LHCN-M2 (cell line): ENCODE results near the gene DSPP. TPM values are rescaled to one million over a fixed set of nuclear protein-coding genes. Genes with fewer than 3 reads are reported as not detected.
"Not testable (repeated sequence)": the region's sequence is repeated elsewhere in the genome, so short reads cannot be mapped to it uniquely, and the experiment has no call there.

ENCODE experiments used
- DNase-seq: peaks from one replicate; pipeline ENCODE4 v3.0.0-alpha.2; 2012; ENCODE audit warnings: low read depth
- polyA plus RNA-seq: library from polyadenylated mRNA; unstranded; fragments of >200 nt; gene quantifications from one replicate; pipeline ENCODE4 v1.2.1, GENCODE V29; 2012; ENCODE audit warnings: missing spikeins
- total RNA-seq: library from RNA; depleted of rRNA; stranded (reverse); fragments of >200 nt; gene quantifications from 2 replicates; pipeline ENCODE4 v1.2.3, GENCODE V29; 2014; rRNA removed

Gene DSPP
- total RNA-seq = not detected in 2 replicates
- not detected for polyA plus RNA-seq

DNA sequence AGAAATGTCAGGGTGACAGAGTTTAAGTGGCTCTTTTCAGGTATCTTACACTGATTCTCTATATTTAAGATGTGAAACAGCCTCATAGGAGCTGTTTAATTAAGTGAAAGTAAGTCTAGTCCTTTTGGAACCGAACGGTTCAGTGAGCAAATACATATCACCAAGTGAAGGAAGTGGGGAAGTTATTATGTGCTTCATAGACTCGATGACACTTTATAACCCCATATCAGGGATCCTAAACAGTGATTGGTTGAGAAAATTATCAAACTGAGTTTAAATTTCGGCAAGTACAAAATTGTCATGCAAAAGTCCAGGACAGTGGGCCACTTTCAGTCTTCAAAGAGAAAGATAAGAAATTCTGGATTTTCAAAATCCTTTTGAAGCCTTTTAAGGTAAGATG lies at the start of gene DSPP:
Gene DSPP (plus strand): TSS at position 301 of the 400 bp plus-strand sequence. CDS start 2,380 bp downstream, outside the sequence.
- DNase-seq = no peak

DNA sequence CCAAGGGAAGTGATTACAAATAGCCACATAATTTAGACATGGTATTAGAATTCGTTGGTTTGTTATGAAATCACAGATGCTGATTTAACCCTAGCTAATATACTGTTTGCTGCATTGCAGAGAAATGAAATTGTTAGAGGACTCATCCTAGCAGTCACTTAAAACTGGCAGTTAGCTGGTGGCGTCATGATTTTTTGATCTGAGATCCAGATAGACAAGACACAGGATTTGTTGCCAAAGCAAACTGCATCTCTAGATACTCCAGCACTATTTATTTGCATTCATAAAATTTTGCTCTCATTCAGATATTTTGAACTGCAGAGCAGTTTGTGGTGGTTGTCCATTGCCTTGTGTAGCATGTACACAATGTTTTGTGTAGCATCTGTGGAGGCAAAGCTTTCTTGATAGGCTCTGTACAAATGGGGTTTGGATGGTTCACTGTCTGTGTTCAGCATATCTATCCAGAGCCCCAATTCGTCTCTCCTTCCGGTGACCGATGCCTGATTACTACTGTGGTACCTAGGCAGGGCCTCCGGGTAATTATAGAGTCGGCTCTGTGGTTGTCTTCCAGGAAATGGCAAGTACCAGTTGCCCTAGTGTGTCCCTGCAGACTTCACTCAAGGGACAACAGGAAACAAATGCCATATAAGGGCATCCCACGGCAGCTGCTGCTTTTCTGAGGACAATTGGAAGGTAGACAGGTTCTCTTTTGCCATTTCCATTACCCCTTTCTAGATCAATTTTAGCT lies 49.1 kb upstream of the DSPP start:
- peak; percentile 48 for DNase-seq

DNA sequence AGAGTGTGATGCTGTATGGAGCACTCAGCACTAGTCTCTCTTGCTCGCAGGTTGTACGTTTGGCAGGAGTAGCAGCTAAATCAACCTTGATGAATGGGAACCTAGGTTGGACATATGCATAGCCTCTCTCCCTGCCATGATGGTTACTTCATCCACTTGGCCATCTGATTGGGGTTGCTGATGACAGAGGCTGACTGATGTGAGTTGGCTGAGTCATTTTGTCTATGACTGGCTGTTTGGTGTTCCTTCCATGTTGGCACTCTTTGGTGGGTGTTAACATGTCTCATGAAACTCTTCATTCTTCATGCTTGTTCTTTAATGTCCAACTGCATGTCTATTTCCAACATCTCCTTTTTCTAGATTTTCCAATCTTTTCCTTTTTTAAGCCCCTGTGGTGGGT lies 47.5 kb upstream of the DSPP start:
- no peak for DNase-seq

DNA sequence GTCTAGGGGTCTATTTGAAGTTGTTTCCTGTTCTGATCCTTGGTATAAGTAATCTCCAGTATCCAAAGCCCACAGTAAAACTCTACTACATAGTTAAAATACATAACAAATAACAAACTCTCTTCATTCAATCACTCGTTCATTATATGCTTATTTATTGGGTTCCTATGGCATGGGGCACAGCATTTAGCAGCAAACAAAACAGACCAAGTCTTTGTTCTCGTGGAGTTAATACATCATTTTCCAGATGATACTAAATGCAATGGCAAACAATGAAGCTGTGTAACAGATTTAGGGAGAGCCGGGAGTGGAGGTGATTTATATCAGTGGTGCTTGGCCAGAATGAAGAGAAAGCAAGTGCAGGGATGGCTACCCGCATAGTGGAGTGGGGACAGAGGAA lies 42.6 kb upstream of the DSPP start:
- no peak for DNase-seq

DNA sequence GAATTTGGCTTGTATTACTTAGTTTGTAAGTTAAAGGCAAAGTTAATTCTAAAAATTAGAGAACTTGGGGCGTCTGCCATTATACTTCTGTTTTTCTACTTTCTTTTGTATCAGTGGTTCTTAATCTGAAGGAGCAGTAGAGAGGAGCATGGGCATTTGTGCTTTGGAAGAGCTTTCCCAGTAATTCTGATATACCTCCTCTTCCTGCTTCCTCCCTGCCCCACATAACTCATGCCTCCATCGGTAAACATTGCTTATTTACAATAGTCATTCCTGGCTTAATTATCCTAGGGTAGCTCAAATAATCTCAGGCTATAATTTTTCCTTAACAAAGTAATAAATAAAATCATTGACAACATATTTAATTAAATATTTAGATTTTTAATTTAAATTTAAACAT lies 42.1 kb upstream of the DSPP start:
- no peak for DNase-seq

GRCh38 chr4:87567191-87567590 lies 41.1 kb upstream of the DSPP start:
- DNase-seq = no peak

DNA sequence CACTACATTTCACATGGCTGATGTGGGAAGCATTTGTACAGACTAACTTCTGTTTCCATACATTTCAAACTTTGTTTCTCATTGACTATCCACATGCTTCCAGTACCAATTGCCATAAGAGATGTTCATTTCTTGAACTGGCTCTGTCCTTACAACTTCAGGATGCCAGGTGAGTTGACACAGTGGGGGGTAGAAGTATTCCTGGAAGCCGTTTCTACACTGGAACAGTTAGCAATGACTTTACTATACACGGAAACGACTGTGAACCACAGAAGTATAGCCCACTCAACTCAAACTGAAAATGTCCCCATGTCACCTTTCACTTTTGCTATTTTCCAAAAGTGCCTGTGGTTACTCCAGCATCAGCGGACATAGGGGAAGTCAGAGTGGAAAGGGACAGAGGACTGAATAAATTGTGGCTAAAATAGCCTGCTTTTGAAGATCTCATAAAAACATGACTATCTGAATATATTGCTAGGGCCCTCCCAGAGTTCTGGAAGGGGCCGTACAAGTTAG lies 38.0 kb upstream of the DSPP start:
- DNase-seq = no peak

DNA sequence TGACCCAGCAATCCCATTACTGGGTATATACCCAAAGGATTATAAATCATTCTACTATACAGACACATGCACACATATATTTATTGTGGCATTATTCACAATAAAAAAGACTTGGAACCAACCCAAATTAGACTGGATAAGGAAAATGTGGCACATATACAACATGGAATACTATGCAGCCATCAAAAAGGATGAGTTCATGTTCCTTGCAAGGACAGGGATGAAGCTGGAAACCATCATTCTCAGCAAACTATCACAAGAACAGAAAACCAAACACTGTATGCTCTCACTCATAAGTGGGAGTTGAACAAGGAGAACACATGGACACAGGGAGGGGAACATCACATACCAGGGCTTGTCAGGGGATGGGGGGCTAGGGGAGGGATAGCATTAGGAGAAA lies 34.0 kb upstream of the DSPP start:
- DNase-seq = not testable (repeated sequence)

GRCh38 chr4:87574996-87575395 lies 33.3 kb upstream of the DSPP start:
- no peak for DNase-seq

DNA sequence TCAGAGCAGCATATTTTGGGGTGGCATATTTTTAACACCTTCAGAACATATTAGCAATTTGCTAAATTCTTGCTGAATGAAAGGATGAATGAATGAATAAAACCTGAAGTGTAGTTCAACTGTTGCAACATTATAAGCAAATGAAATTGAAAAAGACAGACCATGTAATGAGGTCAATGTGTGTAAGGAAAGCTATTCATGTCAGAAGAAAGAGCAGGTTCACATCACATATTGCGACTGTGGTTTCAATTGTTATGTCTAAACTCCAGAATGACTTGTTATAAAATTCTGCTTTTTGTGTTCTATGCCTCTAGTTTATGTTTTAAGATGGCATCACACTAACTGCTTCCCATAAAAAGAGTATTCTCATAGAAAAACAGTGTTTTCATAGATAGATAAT lies 32.9 kb upstream of the DSPP start:
- DNase-seq = no peak

DNA sequence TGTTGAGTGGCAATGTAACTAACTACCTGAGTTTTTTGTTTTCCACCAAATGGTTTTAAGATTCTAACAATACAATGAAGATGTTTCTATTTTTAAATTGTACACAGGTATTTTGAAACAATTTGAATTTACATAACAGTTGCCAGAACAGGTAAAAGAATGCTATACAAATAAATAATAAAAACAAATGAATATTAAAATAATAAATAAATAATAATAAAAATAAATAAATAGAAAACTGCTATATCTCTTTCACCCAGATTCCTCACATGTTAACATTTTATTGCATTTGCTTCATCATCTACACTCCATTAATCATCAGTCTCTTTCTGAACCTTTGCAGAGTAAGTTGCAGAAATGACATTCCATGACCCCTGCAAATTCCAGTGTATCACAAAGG lies 32.3 kb upstream of the DSPP start:
- DNase-seq = no peak

GRCh38 chr4:87579478-87579877 lies 28.9 kb upstream of the DSPP start:
- DNase-seq = no peak

DNA sequence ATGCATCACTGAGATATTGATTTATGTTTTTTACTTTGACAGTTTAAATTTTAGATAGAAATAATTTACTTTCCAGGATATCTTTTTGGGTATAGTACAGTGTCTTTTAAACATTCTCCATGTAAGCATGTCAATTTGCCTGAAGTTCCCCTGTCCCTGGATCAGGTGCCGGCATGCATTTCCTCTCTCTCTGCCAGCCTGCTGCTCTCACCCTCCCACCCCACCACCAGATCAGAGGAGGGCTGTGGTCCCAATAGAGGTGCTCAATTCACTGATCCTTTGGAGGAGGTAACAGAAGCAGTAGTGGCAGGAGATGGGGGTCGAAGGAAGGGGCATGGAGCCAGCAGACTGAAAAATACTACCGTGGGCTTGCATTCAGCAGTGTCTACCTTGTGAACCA lies 28.3 kb upstream of the DSPP start:
- no peak for DNase-seq

DNA sequence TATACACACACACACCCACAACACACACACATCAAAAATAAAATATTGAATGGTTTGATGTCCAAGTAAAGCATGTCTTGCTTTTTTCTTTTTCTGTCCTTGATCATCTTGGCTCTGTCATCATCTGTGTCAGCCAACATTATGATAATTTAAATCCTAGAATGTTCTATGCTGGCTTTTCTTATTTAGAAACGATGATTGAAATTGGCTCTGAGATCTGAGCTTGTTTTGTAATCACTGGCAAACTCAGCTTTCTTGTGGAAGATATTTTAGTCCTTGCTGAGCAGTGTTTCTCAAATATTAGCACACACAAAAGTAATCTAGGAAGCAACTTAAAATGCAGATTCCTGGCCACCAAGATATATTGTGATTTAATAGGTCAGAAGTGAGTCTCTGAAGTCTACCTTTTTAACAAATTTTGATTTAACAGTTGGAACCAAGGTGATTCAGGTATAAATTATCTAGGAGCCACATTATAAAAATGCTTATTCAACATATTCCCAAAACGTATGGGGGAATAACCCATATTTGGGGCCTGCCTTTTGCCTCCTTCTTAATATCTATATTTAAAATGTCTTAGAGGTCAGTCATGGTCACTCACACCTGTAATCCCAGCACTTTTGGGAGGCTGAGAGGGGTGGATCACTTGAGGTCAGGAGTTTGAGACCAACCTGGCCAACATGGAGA lies 24.0 kb upstream of the DSPP start:
- DNase-seq = no peak

DNA sequence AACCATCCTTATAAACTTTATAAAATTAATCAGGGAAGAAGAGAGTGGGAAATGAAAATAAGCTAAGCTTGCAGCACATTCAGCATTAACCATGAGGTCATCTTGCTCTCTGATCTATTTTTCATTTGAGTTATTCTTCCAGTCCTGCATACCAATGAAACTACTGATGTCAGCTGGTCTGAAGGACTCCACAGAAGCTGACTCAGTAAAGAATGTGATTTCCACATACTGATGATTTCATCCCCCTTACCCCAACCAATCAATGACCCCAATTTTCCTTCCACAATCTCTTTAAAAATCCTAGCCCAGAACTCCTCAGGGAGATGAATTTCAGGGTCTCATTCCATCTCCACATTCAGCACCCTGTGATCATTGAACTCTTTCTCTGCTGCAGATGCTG lies 18.8 kb upstream of the DSPP start:
- DNase-seq = peak; percentile 83

- no peak for DNase-seq
Observed at GRCh38 chr4:87592124-87592523, 16.2 kb upstream of the DSPP start.

GRCh38 chr4:87601361-87601760 lies 7.0 kb upstream of the DSPP start:
- no peak for DNase-seq

GRCh38 chr4:87614292-87614890 lies 6.1 kb downstream of the DSPP start:
- no peak for DNase-seq

GRCh38 chr4:87616268-87616667 lies 7.9 kb downstream of the DSPP start:
- DNase-seq = no peak

GRCh38 chr4:87620086-87620485 lies 11.8 kb downstream of the DSPP start:
- no peak for DNase-seq

DNA sequence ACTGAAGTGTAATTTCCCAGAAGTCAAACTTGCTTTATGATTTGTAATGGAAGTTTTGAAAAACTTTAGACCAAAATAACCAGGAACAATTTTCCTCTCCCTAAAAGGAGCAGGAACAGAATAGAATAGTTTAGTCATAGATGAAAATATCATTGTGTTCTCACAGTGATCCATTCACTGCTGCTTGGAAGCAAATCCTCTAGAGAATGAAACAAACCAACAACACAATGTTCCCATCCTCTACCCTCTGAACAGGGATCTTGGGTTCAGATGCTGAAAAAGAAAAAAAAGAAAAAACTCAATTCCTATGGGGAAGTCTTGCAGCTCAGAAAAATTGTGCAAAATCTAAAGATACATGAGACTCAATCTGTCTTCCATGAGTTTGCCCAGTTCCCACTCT lies 12.2 kb downstream of the DSPP start:
- no peak for DNase-seq

GRCh38 chr4:87622303-87622702 lies 14.0 kb downstream of the DSPP start:
- DNase-seq = no peak

DNA sequence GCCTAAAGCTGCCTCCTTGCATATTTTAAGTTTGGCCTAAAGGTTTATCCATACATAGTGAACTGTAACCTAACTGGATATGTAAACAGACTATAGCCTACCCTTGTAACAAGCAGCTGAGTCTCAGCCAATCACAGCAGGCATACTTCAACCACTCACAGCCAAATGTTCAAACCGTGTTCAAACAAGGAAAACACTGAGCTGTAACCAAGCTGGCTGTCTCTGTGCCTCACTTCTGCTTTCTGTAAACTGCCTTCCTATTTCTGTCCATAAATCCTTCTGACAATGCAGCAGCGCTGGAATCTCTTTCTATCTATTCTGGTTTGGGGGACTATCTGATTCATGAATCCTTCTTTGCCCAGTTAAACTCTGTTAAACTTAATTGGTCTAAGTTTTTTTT lies 16.4 kb downstream of the DSPP start:
- DNase-seq = no peak
